Measurements from ENCODE around the gene AFG3L2. TPM values are rescaled to one million over a fixed set of nuclear protein-coding genes. Genes with fewer than 3 reads are reported as not detected.

The AFG3L2 gene
- total and polyA plus RNA-seq, 2 donors: 31.5 to 41.1 TPM

- DNase-seq (ENCODE audit: extremely low spot score): no peak
- WGBS: 94% methylated on average over 8 of the region's 8 CpGs
- Histone ChIP-seq H3K36me3 (ENCODE audit: insufficient read depth) (peaks cover 6% of the 10 kb centered on the region), H3K4me1 (ENCODE audit: insufficient read depth) (no peaks in the 10 kb centered on the region), H3K4me3 (ENCODE audit: low read depth, low read length) (no peak overlapping the region), H3K27ac (ENCODE audit: low read depth) (no peak overlapping the region)
Observed at GRCh38 chr18:12366379-12366778, 10.6 kb downstream of the AFG3L2 start.

- H3K4me3 ChIP-seq (ENCODE audit: low read depth, low read length): no peak overlapping the region
- peaks cover 9% of the 10 kb centered on the region for H3K36me3 ChIP-seq (ENCODE audit: insufficient read depth)
- no peaks in the 10 kb centered on the region for H3K4me1 ChIP-seq (ENCODE audit: insufficient read depth)
- H3K27ac ChIP-seq (ENCODE audit: low read depth): no peak overlapping the region
- DNase-seq (ENCODE audit: extremely low spot score): no peak
- WGBS: 66% methylated on average over 11 of the region's 11 CpGs
Observed at GRCh38 chr18:12362473-12363174, 14.4 kb downstream of the AFG3L2 start.

- H3K36me3 ChIP-seq (ENCODE audit: insufficient read depth): peaks cover 9% of the 10 kb centered on the region
- H3K4me3 ChIP-seq (ENCODE audit: low read depth, low read length): no peak overlapping the region
- WGBS: 63% methylated on average over 3 of the region's 3 CpGs
- no peak overlapping the region for H3K27ac ChIP-seq (ENCODE audit: low read depth)
- H3K4me1 ChIP-seq (ENCODE audit: insufficient read depth): no peaks in the 10 kb centered on the region
- no peak for DNase-seq (ENCODE audit: extremely low spot score)
Observed at GRCh38 chr18:12361770-12362378, 15.2 kb downstream of the AFG3L2 start.

GRCh38 chr18:12359515-12359927 is 17.5 kb downstream of the AFG3L2 start:
- Histone ChIP-seq H3K4me3 (ENCODE audit: low read depth, low read length) (no peak overlapping the region), H3K36me3 (ENCODE audit: insufficient read depth) (peaks cover 7% of the 10 kb centered on the region), H3K4me1 (ENCODE audit: insufficient read depth) (no peaks in the 10 kb centered on the region), H3K27ac (ENCODE audit: low read depth) (no peak overlapping the region)
- 92% methylated on average over 5 of the region's 5 CpGs for WGBS
- DNase-seq (ENCODE audit: extremely low spot score): no peak

- H3K27ac ChIP-seq (ENCODE audit: low read depth): no peak overlapping the region
- 98% methylated on average over 5 of the region's 5 CpGs for WGBS
- H3K4me3 ChIP-seq (ENCODE audit: low read depth, low read length): no peak overlapping the region
- DNase-seq (ENCODE audit: extremely low spot score): no peak
- no peaks in the 10 kb centered on the region for H3K4me1 ChIP-seq (ENCODE audit: insufficient read depth)
- H3K36me3 ChIP-seq (ENCODE audit: insufficient read depth): peaks cover 3% of the 10 kb centered on the region
Observed at GRCh38 chr18:12352188-12352587, 24.8 kb downstream of the AFG3L2 start.

- Histone ChIP-seq H3K27ac (ENCODE audit: low read depth) (no peak overlapping the region), H3K4me3 (ENCODE audit: low read depth, low read length) (no peak overlapping the region), H3K4me1 (ENCODE audit: insufficient read depth) (no peaks in the 10 kb centered on the region), H3K36me3 (ENCODE audit: insufficient read depth) (peaks cover 8% of the 10 kb centered on the region)
- DNase-seq (ENCODE audit: extremely low spot score): no peak
- WGBS: 88% methylated on average over 4 of the region's 4 CpGs
Observed at GRCh38 chr18:12347895-12348294, 29.1 kb downstream of the AFG3L2 start.

GRCh38 chr18:12346240-12346565 is 30.8 kb downstream of the AFG3L2 start:
- peaks cover 10% of the 10 kb centered on the region for H3K36me3 ChIP-seq (ENCODE audit: insufficient read depth)
- H3K27ac ChIP-seq (ENCODE audit: low read depth): no peak overlapping the region
- H3K4me3 ChIP-seq (ENCODE audit: low read depth, low read length): no peak overlapping the region
- 91% methylated on average over 7 of the region's 7 CpGs for WGBS
- no peak for DNase-seq (ENCODE audit: extremely low spot score)
- H3K4me1 ChIP-seq (ENCODE audit: insufficient read depth): no peaks in the 10 kb centered on the region

- no peak for DNase-seq (ENCODE audit: extremely low spot score)
- Histone ChIP-seq H3K36me3 (ENCODE audit: insufficient read depth) (peaks cover 10% of the 10 kb centered on the region), H3K4me1 (ENCODE audit: insufficient read depth) (no peaks in the 10 kb centered on the region), H3K27ac (ENCODE audit: low read depth) (no peak overlapping the region), H3K4me3 (ENCODE audit: low read depth, low read length) (no peak overlapping the region)
- WGBS: 90% methylated on average over 13 of the region's 13 CpGs
Observed at GRCh38 chr18:12345491-12346239, 31.4 kb downstream of the AFG3L2 start.

- H3K36me3 ChIP-seq (ENCODE audit: insufficient read depth): peaks cover 8% of the 10 kb centered on the region
- WGBS: 94% methylated on average over 4 of the region's 4 CpGs
- no peak overlapping the region for H3K4me3 ChIP-seq (ENCODE audit: low read depth, low read length)
- no peak overlapping the region for H3K27ac ChIP-seq (ENCODE audit: low read depth)
- no peak for DNase-seq (ENCODE audit: extremely low spot score)
- H3K4me1 ChIP-seq (ENCODE audit: insufficient read depth): no peaks in the 10 kb centered on the region
Observed at GRCh38 chr18:12342661-12343060, 34.4 kb downstream of the AFG3L2 start.

GRCh38 chr18:12340945-12341660 is 35.9 kb downstream of the AFG3L2 start:
- Histone ChIP-seq H3K4me1 (ENCODE audit: insufficient read depth) (no peaks in the 10 kb centered on the region), H3K36me3 (ENCODE audit: insufficient read depth) (peaks cover 7% of the 10 kb centered on the region), H3K27ac (ENCODE audit: low read depth) (no peak overlapping the region), H3K4me3 (ENCODE audit: low read depth, low read length) (no peak overlapping the region)
- 96% methylated on average over 5 of the region's 5 CpGs for WGBS
- DNase-seq (ENCODE audit: extremely low spot score): no peak

GRCh38 chr18:12338382-12338781 is 38.6 kb downstream of the AFG3L2 start:
- H3K36me3 ChIP-seq (ENCODE audit: insufficient read depth): peaks cover 4% of the 10 kb centered on the region
- 90% methylated on average over 2 of the region's 2 CpGs for WGBS

GRCh38 chr18:12336887-12337286 is 40.1 kb downstream of the AFG3L2 start:
- H3K4me3 ChIP-seq (ENCODE audit: low read depth, low read length): no peak overlapping the region
- H3K36me3 ChIP-seq (ENCODE audit: insufficient read depth): peaks cover 4% of the 10 kb centered on the region
- H3K4me1 ChIP-seq (ENCODE audit: insufficient read depth): no peaks in the 10 kb centered on the region
- no peak overlapping the region for H3K27ac ChIP-seq (ENCODE audit: low read depth)
- no peak for DNase-seq (ENCODE audit: extremely low spot score)
- WGBS: 68% methylated on average over 6 of the region's 6 CpGs

More at GRCh38 chr18:12338382-12338781, 38.6 kb downstream of the AFG3L2 start:
- H3K4me3 ChIP-seq (ENCODE audit: low read depth, low read length): no peak overlapping the region
- no peak overlapping the region for H3K27ac ChIP-seq (ENCODE audit: low read depth)
- no peak for DNase-seq (ENCODE audit: extremely low spot score)
- no peaks in the 10 kb centered on the region for H3K4me1 ChIP-seq (ENCODE audit: insufficient read depth)

GRCh38 chr18:12336171-12336613 is 40.8 kb downstream of the AFG3L2 start:
- Histone ChIP-seq H3K4me3 (ENCODE audit: low read depth, low read length) (no peak overlapping the region), H3K27ac (ENCODE audit: low read depth) (no peak overlapping the region), H3K36me3 (ENCODE audit: insufficient read depth) (peaks cover 3% of the 10 kb centered on the region), H3K4me1 (ENCODE audit: insufficient read depth) (no peaks in the 10 kb centered on the region)
- 49% methylated on average over 2 of the region's 2 CpGs for WGBS
- DNase-seq (ENCODE audit: extremely low spot score): no peak

All from urinary bladder (tissue), 4 donors.